ENCODE data around the gene ST6GALNAC1.
A peak's percentile ranks its signal among the peaks of the same experiment; 100 is the strongest.
"Not testable (repeated sequence)": the region's sequence is repeated elsewhere in the genome, so short reads cannot be mapped to it uniquely, and the experiment has no call there.

ST6GALNAC1 gene

GRCh38 chr17:76642032-76642561 lies 1.5 kb downstream of the ST6GALNAC1 start:
- no peak for DNase-seq (ENCODE audit: low read depth in 1 of 2, low spot score in 1 of 2)

- no peak for DNase-seq (ENCODE audit: low read depth in 1 of 2, low spot score in 1 of 2)
Observed at GRCh38 chr17:76641501-76641900, 2.1 kb downstream of the ST6GALNAC1 start.

GRCh38 chr17:76640550-76641380 lies 2.8 kb downstream of the ST6GALNAC1 start:
- no peak for DNase-seq (ENCODE audit: low read depth in 1 of 2, low spot score in 1 of 2)

DNA sequence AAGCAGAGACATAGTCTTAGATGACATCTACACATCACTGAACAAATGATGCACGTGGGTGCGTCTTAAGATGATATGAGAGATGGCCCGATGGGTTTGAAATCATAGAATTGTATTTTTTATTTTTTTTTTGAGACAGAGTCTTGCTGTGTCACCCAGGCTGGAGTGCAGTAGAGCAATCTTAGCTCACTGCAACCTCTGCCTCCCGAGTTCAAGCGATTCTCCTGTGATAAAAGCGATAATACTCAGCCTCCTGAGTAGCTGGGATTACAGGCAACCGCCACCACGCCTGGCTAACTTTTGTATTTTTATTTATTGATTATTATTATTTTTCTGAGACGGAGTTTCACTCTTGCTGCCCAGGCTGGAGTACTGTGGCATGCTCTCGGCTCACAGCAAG lies 5.3 kb downstream of the ST6GALNAC1 start:
- no peak for DNase-seq (ENCODE audit: low read depth in 1 of 2, low spot score in 1 of 2)

DNA sequence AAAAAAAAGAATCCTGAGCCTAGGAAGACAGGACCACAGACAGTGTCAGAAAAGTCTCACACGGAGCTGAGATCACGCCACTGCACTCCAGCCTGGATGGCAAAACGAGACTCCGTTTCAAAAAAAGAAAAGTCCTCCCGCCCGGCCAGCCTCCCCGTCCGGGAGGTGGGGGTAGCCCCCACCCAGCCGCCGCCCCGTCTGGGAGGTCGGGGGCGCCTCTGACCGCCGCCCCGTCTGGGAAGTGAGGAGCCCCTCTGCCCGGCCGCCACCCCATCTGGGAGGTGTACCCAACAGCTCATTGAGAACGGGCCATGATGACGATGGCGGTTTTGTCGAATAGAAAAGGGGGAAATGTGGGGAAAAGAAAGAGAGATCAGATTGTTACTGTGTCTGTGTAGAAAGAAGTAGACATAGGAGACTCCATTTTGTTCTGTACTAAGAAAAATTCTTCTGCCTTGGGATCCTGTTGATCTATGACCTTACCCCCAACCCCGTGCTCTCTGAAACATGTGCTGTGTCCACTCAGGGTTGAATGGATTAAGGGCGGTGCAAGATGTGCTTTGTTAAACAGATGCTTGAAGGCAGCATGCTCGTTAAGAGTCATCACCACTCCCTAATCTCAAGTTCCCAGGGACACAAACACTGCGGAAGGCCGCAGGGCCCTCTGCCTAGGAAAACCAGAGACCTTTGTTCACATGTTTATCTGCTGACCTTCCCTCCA lies 6.9 kb downstream of the ST6GALNAC1 start:
- not testable (repeated sequence) for DNase-seq (ENCODE audit: low read depth in 1 of 2, low spot score in 1 of 2)

- DNase-seq (ENCODE audit: low read depth in 1 of 2, low spot score in 1 of 2) = no peak
Observed at GRCh38 chr17:76635659-76636360, 7.7 kb downstream of the ST6GALNAC1 start.

DNA sequence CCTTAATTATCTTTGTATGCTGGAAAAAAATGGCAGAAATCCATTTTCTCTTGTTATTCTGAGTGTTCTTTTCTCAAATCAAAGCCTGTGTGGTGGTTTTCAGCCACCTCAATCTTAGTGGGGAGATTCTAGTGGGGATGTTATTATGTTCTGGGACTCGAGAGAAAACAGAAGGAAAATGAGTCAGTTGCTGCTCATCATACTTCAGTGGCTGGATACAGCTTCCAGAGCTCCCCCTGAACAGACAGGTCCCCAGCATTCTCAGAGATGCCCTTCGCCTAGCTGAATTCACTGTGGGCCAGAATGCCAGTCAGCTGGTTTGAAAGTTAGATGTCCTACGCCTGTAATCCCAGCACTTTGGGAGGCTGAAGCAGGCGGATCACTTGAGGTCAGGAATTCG lies 8.5 kb downstream of the ST6GALNAC1 start:
- no peak for DNase-seq (ENCODE audit: low read depth in 1 of 2, low spot score in 1 of 2)

DNA sequence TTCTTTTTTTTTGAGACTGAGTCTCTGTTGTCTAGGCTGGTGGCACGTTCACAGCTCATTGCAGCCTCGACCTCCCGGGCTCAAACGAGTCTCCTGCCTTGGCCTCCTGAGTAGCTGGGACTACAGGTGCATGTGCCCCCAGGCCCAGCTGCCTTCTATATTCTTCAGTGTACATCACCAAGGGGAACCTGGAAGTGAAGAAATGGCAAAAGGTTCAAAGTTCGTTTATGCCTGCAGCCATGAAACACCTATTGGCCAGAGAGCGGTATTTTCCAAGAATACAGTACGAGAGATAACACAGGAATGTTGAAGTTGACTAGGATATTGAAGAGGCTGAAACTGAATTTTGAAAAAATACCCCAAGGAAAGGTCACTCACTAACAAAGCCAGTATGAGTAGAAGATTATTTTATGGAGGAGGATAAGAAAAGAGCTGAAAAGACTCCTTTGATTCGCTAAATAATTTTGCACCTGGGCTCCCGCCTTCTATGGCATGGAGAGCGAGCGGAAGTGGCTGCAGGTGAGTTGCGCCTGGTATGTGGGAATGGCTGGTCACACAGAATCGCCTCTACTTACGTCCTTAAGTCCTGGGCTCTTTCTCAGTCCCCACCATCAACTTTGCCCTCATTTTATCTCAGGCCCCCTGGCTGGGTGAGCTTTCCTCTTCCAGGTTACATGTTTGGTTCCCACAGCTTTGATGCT lies 9.8 kb downstream of the ST6GALNAC1 start:
- DNase-seq (ENCODE audit: low read depth in 1 of 2, low spot score in 1 of 2) = no peak

DNA sequence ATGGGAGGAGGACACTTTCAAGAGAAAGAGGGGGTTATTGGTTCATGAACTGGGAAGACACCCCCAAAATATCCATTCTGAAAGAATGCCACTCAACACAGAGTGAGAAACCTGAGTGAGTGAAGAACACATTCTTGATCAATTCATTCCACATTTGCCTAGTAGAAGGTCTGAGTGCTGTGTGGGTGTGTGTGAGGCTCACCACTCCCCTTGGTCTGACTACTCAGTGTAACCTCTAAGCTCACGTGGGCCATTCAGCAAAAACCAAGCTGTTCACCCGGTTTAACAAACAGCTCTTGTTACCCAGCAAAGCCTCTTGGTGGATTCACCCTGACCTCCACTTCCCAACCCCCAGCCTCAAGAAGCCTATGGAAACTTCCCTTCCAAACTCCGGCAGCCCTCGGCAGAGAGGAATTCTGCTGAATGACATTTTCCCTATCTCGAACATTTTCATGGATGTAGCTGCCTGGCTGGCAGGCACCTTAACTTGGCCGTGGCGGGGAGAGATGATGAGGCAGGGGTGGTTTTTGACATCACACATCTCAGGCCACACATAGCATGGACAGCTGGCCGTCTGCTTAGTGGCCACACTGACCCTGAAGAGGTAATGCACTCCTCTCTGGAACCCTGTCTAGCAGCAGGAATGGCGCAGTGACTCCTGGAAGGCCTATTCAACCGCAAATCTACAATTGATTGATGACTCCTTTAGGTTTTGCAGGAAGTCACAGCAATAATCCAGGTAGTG lies 11.6 kb downstream of the ST6GALNAC1 start:
- no peak for DNase-seq (ENCODE audit: low read depth in 1 of 2, low spot score in 1 of 2)

- no peak for DNase-seq (ENCODE audit: low read depth in 1 of 2, low spot score in 1 of 2)
Observed at GRCh38 chr17:76630151-76630550, 13.4 kb downstream of the ST6GALNAC1 start.

DNA sequence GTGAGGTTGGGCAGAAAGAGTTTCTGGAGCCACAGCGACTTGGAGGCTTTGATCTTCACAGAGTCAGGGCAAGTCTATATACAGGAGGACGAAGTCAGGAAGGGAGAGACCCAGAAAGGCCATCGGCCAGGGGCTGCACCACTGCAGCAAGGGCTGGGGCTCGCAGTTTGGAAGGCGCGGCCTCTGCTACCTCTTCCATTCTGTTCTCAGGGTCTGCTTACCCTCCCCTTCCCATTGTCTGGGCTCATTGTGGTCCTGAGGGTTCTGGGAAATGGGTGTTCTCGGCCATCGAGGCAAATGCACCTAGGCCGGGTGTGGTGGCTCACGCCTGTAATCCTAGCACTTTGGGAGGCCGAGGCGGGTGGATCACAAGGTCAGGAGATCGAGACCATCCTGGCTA lies 16.0 kb downstream of the ST6GALNAC1 start:
- no peak for DNase-seq (ENCODE audit: low read depth in 1 of 2, low spot score in 1 of 2)

DNA sequence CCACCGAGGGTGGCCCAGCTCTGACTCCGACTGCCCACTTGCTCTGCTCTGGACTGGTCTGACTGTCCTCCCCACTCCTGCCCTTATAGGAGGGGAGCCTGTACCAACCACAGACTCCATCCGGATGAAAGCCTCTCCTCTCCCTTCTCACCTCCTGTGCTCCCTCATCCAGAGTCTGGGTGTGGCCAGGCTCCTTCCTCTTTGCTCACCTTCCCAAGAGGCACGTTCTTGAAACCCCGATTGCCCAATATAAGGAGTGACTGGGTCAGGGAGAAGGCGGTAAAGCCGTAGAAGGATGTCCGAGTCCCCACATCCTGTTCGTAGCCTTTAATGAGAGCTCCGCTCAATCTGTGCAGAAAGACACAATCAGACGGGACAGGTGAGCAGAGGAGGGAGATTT lies 17.1 kb downstream of the ST6GALNAC1 start:
- no peak for DNase-seq (ENCODE audit: low read depth in 1 of 2, low spot score in 1 of 2)

DNA sequence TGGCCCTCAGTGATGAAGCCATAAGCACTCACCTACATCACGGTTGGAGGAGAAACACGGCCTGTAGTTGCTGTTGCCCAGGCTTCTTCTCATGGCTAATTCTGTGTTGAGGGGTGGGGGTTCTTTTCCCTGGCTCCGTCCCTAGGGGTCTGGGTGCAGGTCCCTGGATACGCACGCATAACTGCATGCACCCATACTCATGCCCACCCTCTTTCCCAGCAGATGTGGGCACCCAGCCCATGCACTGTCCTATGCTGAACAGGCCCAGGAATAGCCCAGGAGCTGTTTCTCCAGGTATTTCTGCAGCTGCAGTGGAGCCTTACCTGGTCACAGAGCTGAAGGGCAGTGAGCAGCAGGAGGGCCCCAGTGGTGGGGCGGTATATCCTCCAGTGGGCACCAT lies 18.1 kb downstream of the ST6GALNAC1 start:
- DNase-seq (ENCODE audit: low read depth in 1 of 2, low spot score in 1 of 2) = no peak

DNA sequence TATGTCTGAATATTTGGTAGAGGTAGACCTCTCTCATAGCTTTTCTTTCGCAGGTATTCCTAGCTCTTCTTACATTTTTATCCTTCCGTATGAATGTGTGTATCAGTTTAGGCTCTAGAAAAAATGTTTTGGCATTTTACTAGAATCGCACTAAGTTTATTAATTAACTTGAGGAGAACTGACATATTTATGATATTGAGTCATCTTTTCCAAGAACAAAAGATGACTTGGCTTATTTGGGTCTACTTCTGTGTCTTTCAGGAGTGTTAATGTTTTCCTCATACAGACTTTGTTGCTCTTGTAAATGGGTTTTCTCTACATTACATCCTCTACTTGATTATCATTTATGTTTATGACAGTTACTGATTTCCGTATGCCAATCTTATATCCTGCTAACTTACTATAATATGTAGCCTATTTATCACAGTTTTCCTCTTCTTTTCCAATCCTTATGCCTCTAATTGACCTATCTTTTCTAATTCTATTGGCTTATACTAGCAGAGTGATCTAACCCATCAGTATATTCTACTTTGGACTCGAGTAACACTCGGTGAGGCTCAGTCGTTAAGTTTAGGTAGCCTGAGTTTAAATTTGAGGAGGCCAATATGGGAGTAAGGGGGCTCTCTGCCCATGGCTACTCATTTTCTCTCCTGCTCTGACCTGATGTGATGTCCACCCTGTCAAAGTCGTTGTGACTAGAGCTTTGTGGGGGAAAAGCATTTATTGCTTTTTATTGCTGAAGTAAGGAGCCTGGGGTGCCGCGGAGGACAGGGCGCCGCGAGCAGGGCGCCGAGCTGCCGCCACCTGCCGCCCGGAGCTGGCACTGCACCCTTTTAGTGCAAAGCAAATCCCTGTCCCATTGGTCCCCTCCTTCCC lies 20.0 kb downstream of the ST6GALNAC1 start:
- DNase-seq (ENCODE audit: low read depth in 1 of 2, low spot score in 1 of 2) = peak; percentile 54 to 70

GRCh38 chr17:76617838-76618237 lies 25.7 kb downstream of the ST6GALNAC1 start:
- no peak for DNase-seq (ENCODE audit: low read depth in 1 of 2, low spot score in 1 of 2)

- no peak for DNase-seq (ENCODE audit: low read depth in 1 of 2, low spot score in 1 of 2)
Observed at GRCh38 chr17:76614912-76615617, 28.5 kb downstream of the ST6GALNAC1 start.

DNA sequence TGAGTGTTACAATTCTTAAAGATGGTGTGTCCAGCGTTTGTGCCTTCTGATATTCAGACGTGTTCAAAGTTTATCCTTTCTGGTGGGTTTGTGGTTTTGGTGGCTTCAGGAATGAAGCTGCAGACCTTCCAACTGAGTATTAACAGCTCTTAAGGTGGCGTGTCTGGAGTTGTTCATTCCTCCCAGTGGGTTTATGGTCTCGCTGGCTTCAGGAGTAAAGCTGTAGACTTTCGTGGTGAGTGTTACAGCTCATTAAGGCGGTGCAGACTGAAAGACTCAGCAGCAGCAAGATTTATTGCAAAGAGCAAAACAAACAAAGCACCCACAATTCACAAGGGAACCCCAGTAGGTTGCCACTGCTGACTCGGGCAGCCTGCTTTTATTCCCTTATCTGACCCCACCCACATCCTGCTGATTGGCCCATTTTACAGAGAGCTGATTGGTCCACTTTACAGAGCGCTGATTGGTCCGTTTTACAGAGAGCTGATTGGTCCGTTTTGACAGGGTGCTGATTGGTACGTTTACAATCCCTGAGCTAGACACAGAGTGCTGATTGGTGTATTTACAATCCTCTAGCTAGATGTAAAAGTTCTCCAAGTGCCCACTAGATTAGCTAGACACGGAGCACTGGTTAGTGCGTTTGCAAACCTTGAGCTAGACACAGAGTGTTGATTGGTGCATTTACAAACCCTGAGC lies 29.3 kb downstream of the ST6GALNAC1 start:
- not testable (repeated sequence) for DNase-seq (ENCODE audit: low read depth in 1 of 2, low spot score in 1 of 2)

Measured in stimulated activated CD4-positive, alpha-beta T cell treated with anti-CD3 and anti-CD28 coated beads, Interleukin-15, amount 100 ng/mL, for 1 hour (primary cell).